IPS DF 6.9 (cell line): ENCODE data around the gene GID4.

ENCODE experiments used
- DNase-seq: peaks from one replicate; pipeline ENCODE4 v3.0.0-alpha.2; 2013; ENCODE audit warnings: low read depth, low spot score
- H3K27ac ChIP-seq: one replicate; pipeline ENCODE4 v1.5.1; 2013; ENCODE audit warnings: low read length, control low read depth
- H3K27me3 ChIP-seq: 2 replicates; pipeline ENCODE4 v1.6.1; 2013; ENCODE audit warnings: mild to moderate bottlenecking, low read length; ENCODE audit not compliant: control insufficient read depth, insufficient read depth
- H3K36me3 ChIP-seq: 2 replicates; pipeline ENCODE4 v1.6.1; 2013; ENCODE audit warnings: low read length; ENCODE audit not compliant: control insufficient read depth, insufficient read depth
- H3K4me1 ChIP-seq: 2 replicates; pipeline ENCODE4 v1.6.1; 2013; ENCODE audit warnings: low read length; ENCODE audit not compliant: control insufficient read depth, insufficient read depth
- H3K4me3 ChIP-seq: 2 replicates; pipeline ENCODE4 v1.5.1; 2013; ENCODE audit warnings: mild to moderate bottlenecking, low read length
- H3K9me3 ChIP-seq: 2 replicates; pipeline ENCODE4 v1.6.1; 2013; ENCODE audit warnings: low read length, inconsistent platforms; ENCODE audit not compliant: control insufficient read depth, insufficient read depth
- WGBS: extraction: QIAGEN DNeasy Blood & Tissue Kit; methylation state at CpG from one replicate; pipeline ENCODE4 v1.1.7; 2013; ENCODE audit warnings: mixed read lengths, missing lambda C conversion rate; ENCODE audit not compliant: insufficient read length, insufficient coverage; 5-methylcytosine and 5-hydroxymethylcytosine counted together

Gene GID4

GRCh38 chr17:18043491-18043890 lies 4.3 kb downstream of the GID4 start:
- Histone ChIP-seq H3K27ac (no peak overlapping the region), H3K4me1 (peaks cover 2% of the 10 kb centered on the region; the same call in 1 of the 2 replicates)
- no CpG with 5 or more reads among the region's 1 CpG for WGBS

DNA sequence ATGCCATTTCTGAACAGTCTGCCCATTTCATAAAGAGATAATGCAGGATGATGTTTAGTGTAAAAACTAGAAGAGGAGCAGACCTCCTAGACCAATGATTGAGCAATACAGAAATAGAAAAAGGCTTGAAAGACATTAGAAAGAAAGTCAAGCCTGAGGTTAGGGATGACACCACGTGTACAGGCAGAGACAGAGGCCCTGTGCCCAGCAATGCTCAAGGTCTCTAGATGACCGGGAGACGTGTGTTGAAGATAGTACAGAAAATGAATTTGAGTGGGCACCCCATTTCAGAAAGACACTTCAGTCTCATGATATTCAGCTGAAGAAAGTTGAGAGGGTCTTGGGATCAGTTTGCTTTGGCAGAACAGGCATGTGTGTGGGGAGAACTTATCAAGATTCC lies 5.4 kb downstream of the GID4 start:
- Histone ChIP-seq H3K36me3 (no peaks in the 10 kb centered on the region; the same call in 1 of the 2 replicates), H3K4me1 (peaks cover 2% of the 10 kb centered on the region; the same call in 1 of the 2 replicates), H3K4me3 (no peak overlapping the region), H3K27ac (no peak overlapping the region), H3K27me3 (no peaks in the 10 kb centered on the region), H3K9me3 (no peaks in the 10 kb centered on the region)
- no CpG with 5 or more reads among the region's 3 CpGs for WGBS
- no peak for DNase-seq

More at GRCh38 chr17:18043491-18043890, 4.3 kb downstream of the GID4 start:
- Histone ChIP-seq H3K9me3 (no peaks in the 10 kb centered on the region), H3K36me3 (no peaks in the 10 kb centered on the region; the same call in 1 of the 2 replicates), H3K4me3 (no peak overlapping the region), H3K27me3 (no peaks in the 10 kb centered on the region)
- DNase-seq = no peak

GRCh38 chr17:18045691-18046350 lies 6.6 kb downstream of the GID4 start:
- no peak for DNase-seq
- Histone ChIP-seq H3K27me3 (no peaks in the 10 kb centered on the region), H3K36me3 (no peaks in the 10 kb centered on the region), H3K4me1 (no peaks in the 10 kb centered on the region), H3K27ac (no peak overlapping the region), H3K9me3 (no peaks in the 10 kb centered on the region), H3K4me3 (no peak overlapping the region)
- WGBS = no CpG with 5 or more reads among the region's 3 CpGs

- H3K27ac ChIP-seq = no peak overlapping the region
- no peak for DNase-seq
- H3K27me3 ChIP-seq = no peaks in the 10 kb centered on the region
- H3K4me3 ChIP-seq = no peak overlapping the region
- no peaks in the 10 kb centered on the region for H3K9me3 ChIP-seq
- H3K4me1 ChIP-seq = no peaks in the 10 kb centered on the region
- H3K36me3 ChIP-seq = peaks cover 5% of the 10 kb centered on the region; the same call in 1 of the 2 replicates
- WGBS = no CpG with 5 or more reads among the region's 6 CpGs
Observed at GRCh38 chr17:18055597-18055996, 16.4 kb downstream of the GID4 start.

- no peak overlapping the region for H3K4me3 ChIP-seq
- no peak overlapping the region for H3K27ac ChIP-seq
- DNase-seq = no peak
- no CpG with 5 or more reads among the region's 3 CpGs for WGBS
- no peaks in the 10 kb centered on the region for H3K27me3 ChIP-seq
- H3K36me3 ChIP-seq = peaks cover 5% of the 10 kb centered on the region; the same call in 1 of the 2 replicates
- H3K9me3 ChIP-seq = no peaks in the 10 kb centered on the region
- H3K4me1 ChIP-seq = no peaks in the 10 kb centered on the region
Observed at GRCh38 chr17:18056214-18056613, 17.0 kb downstream of the GID4 start.

DNA sequence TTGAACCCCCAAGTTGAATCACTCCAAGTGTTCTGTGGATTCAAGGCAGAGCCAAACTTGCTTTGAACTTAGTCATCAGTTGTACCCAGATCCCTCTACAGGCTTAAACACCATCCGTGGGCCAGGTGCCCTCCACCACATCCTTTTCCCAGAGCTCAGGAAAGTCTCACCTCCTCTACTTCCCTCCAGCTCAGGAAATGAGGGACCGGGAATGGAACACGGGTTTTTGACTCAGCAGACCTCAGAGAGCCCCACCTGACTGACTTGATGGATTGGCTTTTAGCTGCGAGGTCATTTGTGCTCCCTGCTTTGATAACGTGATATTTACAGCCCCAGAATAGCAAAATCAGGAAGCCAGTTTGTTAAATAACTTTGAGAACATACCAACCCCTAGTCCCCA lies 20.1 kb downstream of the GID4 start:
- H3K4me1 ChIP-seq = no peaks in the 10 kb centered on the region
- DNase-seq = no peak
- WGBS = no CpG with 5 or more reads among the region's 5 CpGs
- no peak overlapping the region for H3K4me3 ChIP-seq
- H3K9me3 ChIP-seq = no peaks in the 10 kb centered on the region
- H3K27me3 ChIP-seq = no peaks in the 10 kb centered on the region
- no peak overlapping the region for H3K27ac ChIP-seq
- peaks cover 8% of the 10 kb centered on the region; the same call in 1 of the 2 replicates for H3K36me3 ChIP-seq

DNA sequence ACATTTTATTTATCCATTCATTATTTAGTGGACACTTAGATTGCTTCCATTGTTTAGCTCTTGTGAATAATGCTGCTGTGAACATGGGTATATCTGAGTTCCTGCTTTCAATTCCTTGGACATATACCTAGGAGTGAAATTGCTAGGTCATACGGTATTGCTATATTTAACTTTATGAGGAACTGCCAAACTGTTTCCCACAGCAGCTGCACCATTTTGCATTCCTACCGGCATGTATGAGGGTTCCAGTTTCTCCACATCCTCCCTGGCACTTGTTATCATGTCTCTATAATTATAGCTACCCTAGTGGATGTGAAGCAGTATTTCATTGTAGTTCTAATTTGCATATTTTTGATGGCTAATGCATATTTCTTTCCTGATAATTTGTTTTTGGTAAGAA lies 24.8 kb downstream of the GID4 start:
- Histone ChIP-seq H3K36me3 (peaks cover 5% of the 10 kb centered on the region; the same call in 1 of the 2 replicates), H3K4me3 (no peak overlapping the region), H3K9me3 (no peaks in the 10 kb centered on the region), H3K27me3 (no peaks in the 10 kb centered on the region), H3K27ac (no peak overlapping the region), H3K4me1 (no peaks in the 10 kb centered on the region)
- no peak for DNase-seq
- WGBS = no CpG with 5 or more reads among the region's 2 CpGs

- Histone ChIP-seq H3K27me3 (no peaks in the 10 kb centered on the region), H3K4me3 (no peak overlapping the region), H3K36me3 (peaks cover 5% of the 10 kb centered on the region; the same call in 1 of the 2 replicates), H3K9me3 (no peaks in the 10 kb centered on the region), H3K27ac (no peak overlapping the region), H3K4me1 (no peaks in the 10 kb centered on the region)
- no CpG with 5 or more reads among the region's 11 CpGs for WGBS
- no peak for DNase-seq
Observed at GRCh38 chr17:18065546-18065945, 26.3 kb downstream of the GID4 start.

GRCh38 chr17:18066866-18067265 lies 27.7 kb downstream of the GID4 start:
- H3K4me1 ChIP-seq = no peaks in the 10 kb centered on the region
- no peak for DNase-seq
- no peaks in the 10 kb centered on the region for H3K9me3 ChIP-seq
- no peak overlapping the region for H3K4me3 ChIP-seq
- H3K36me3 ChIP-seq = peaks cover 5% of the 10 kb centered on the region; the same call in 1 of the 2 replicates
- no peak overlapping the region for H3K27ac ChIP-seq
- H3K27me3 ChIP-seq = no peaks in the 10 kb centered on the region
- WGBS = no CpG with 5 or more reads among the region's 4 CpGs

- Histone ChIP-seq H3K36me3 (peaks cover 2% of the 10 kb centered on the region; the same call in 1 of the 2 replicates), H3K27me3 (no peaks in the 10 kb centered on the region), H3K4me3 (no peak overlapping the region), H3K27ac (no peak overlapping the region), H3K9me3 (no peaks in the 10 kb centered on the region), H3K4me1 (no peaks in the 10 kb centered on the region)
- DNase-seq = no peak
- WGBS = no CpG with 5 or more reads among the region's 2 CpGs
Observed at GRCh38 chr17:18069101-18069500, 29.9 kb downstream of the GID4 start.

DNA sequence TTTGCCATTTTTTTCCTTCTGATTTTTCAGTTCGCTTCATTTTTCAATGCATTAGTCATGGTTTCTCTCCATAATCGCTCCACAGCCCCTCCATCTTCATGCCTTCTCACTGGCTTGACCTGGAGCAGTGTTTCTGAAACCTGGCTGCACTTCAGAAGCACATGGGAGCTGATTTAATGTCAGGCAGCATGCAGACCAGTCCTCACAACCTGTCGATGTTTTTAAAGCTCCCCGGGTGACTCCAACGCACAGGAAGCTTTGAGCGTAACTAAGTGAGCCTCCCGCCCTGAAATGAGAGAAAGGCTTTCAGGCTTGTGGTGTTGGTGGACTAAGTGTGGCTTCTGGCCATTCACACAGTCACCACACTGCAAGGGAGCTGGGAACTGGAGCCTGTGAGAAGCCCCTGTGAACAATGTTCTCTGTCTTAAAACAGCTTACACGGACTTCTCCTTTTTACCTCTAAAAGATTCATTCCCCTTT lies 31.7 kb downstream of the GID4 start:
- no peak for DNase-seq
- Histone ChIP-seq H3K4me1 (no peaks in the 10 kb centered on the region), H3K27ac (no peak overlapping the region), H3K9me3 (no peaks in the 10 kb centered on the region), H3K4me3 (no peak overlapping the region), H3K27me3 (no peaks in the 10 kb centered on the region), H3K36me3 (peaks cover 2% of the 10 kb centered on the region; the same call in 1 of the 2 replicates)
- no CpG with 5 or more reads among the region's 8 CpGs for WGBS
